Common myeloid progenitor, CD34-positive (primary cell): ENCODE measurements around the gene EXTL2. TPM values are rescaled to one million over a fixed set of nuclear protein-coding genes. Genes with fewer than 3 reads are reported as not detected.

Experiments used
- CTCF ChIA-PET: fragments of 350-600 bp; sonication (Branson Sonifier 250); formaldehyde crosslinking; loops from one replicate; lab custom pipeline; 2021; ENCODE audit warnings: antibody characterized with exemption; lab: Charles Lee
- POLR2A ChIA-PET: fragments of 350-600 bp; sonication (Branson Sonifier 250); formaldehyde crosslinking; loops from one replicate; lab custom pipeline; 2021; ENCODE audit warnings: antibody characterized with exemption; lab: Charles Lee
- DNase-seq, 3 donors: peaks; one replicate each; pipeline versions ENCODE4 v3.0.0 to v3.0.0-alpha.2; 2013
- H3K27ac ChIP-seq, 2 experiments: 1 replicate in 1 of 2; 2 replicates in 1 of 2; pipeline ENCODE4 v1.7.0; 2013; ENCODE audit warnings: inconsistent platforms in 2 of 2, low read length in 2 of 2, mild to moderate bottlenecking in 2 of 2, low read depth in 1 of 2, moderate library complexity in 1 of 2; ENCODE audit not compliant: severe bottlenecking in 2 of 2, insufficient read depth in 1 of 2, poor library complexity in 1 of 2
- H3K27me3 ChIP-seq, 5 experiments: replicated peaks in 2 of 5; 1 replicate in 3 of 5; 2 replicates in 2 of 5; pipeline versions ENCODE4 v1.6.1 to v1.7.0; 2013; ENCODE audit warnings: low read length in 4 of 5, mild to moderate bottlenecking in 2 of 5, moderate library complexity in 2 of 5, inconsistent platforms in 1 of 5; ENCODE audit not compliant: insufficient read depth in 5 of 5, control insufficient read depth in 4 of 5
- H3K36me3 ChIP-seq, 4 experiments: 1 replicate in 2 of 4; 2 replicates in 2 of 4; pipeline versions ENCODE4 v1.6.1 to v1.7.0; 2013; ENCODE audit warnings: low read length in 3 of 4, control low read depth in 1 of 4, mild to moderate bottlenecking in 1 of 4; ENCODE audit not compliant: control insufficient read depth in 4 of 4, insufficient read depth in 4 of 4
- H3K4me1 ChIP-seq, 4 experiments: 1 replicate in 3 of 4; 2 replicates in 1 of 4; pipeline versions ENCODE4 v1.6.1 to v1.7.1; 2013; ENCODE audit warnings: low read length in 3 of 4, mild to moderate bottlenecking in 3 of 4, control low read depth in 1 of 4, inconsistent platforms in 1 of 4, moderate library complexity in 1 of 4; ENCODE audit not compliant: control insufficient read depth in 4 of 4, insufficient read depth in 4 of 4; ENCODE audit errors: control extremely low read depth in 1 of 4
- H3K4me3 ChIP-seq, 7 experiments: 1 replicate in 4 of 7; 2 replicates in 3 of 7; pipeline versions ENCODE4 v1.5.1 to v1.7.0; 2013; ENCODE audit warnings: mild to moderate bottlenecking in 7 of 7, low read length in 6 of 7, moderate library complexity in 6 of 7, inconsistent platforms in 2 of 7, low read depth in 2 of 7, control low read depth in 1 of 7; ENCODE audit not compliant: insufficient read depth in 4 of 7, control insufficient read depth in 1 of 7; ENCODE audit errors: extremely low read depth in 1 of 7
- H3K9me3 ChIP-seq, 5 experiments: 1 replicate in 4 of 5; 2 replicates in 1 of 5; pipeline versions ENCODE4 v1.6.1 to v1.7.1; 2013; ENCODE audit warnings: low read length in 4 of 5, mild to moderate bottlenecking in 2 of 5, inconsistent platforms in 1 of 5, low read depth in 1 of 5, moderate library complexity in 1 of 5; ENCODE audit not compliant: control insufficient read depth in 4 of 5, insufficient read depth in 2 of 5; ENCODE audit errors: control extremely low read depth in 1 of 5
- WGBS: methylation state at CpG from one replicate; pipeline ENCODE4 v1.1.5; 2013; ENCODE audit not compliant: insufficient coverage; 5-methylcytosine and 5-hydroxymethylcytosine counted together
- polyA plus RNA-seq: library from polyadenylated mRNA; unstranded; fragments of 120-200 nt; gene quantifications from one replicate; pipeline ENCODE4 v1.2.1, GENCODE V29; 2013

The EXTL2 gene, protein sequence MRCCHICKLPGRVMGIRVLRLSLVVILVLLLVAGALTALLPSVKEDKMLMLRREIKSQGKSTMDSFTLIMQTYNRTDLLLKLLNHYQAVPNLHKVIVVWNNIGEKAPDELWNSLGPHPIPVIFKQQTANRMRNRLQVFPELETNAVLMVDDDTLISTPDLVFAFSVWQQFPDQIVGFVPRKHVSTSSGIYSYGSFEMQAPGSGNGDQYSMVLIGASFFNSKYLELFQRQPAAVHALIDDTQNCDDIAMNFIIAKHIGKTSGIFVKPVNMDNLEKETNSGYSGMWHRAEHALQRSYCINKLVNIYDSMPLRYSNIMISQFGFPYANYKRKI
- 27.5 TPM for polyA plus RNA-seq

DNA sequence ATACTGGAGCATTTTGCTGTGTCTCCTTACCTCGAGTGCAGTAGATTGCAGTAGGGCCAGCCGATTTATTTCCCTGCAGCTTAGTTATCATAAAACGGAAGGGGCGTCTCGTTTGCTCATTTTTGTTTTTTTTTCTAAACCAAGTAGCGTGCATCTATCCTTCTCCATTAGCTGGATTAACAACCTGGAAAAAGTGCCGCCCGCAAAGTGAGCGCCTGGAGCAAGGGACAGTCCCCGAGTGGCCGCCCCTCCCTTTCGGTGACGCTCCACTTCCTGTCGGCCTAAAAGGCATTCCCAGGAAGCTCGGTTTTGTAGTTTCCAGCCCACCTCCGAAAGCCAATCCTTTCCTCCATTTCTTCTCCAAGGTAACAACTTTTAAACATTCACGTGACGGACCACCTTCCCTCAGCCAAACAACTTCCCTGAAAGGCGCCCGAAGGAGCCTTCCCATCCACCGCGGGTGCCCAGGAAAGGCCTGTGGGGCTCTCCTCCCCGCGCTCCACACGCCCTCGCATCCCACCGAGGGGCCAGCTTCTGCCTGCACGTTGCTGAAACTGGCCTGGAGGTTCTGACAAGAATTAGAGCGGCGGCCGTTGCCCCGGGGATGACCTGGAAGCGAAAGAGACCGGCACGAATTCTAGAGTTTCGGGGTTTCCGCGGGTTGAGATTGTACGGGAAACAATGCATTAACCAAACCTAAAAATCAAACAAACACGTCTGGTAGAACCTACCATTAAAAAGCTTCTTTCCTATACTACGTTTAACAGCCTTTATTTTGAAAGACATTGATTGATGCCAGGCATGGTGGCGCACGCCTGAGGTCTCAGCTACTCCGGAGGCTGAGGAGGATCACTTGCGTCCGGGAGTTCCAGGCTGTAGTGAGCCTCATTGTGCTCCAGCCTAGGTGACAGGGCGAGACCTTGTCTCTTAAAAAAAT lies at the start of gene EXTL2:
Gene EXTL2 (minus strand): TSS at position 240 of the 937 bp plus-strand sequence. CDS start 6,085 bp downstream, outside the sequence.
- ChIA-PET CTCF (interaction anchor here (1.0 to 1.7 kb wide), 4 partner anchors 9 to 543 kb away, joined by 3 to 7 read pairs (median 5); partner anchors contain the start of gene CDC14A), POLR2A (interaction anchor here (0.6 to 1.4 kb wide), 3 partner anchors 9 to 14 kb away, joined by 4 to 6 read pairs (median 5); no protein-coding TSS in a partner anchor)
- DNase-seq: peak; percentile 53 to 79 (median 71)
- Histone ChIP-seq H3K4me1 (peaks cover 3 to 43% (median 29%) of the 10 kb centered on the region in 4 experiments), H3K36me3 (peaks cover 2 to 14% (median 9%) of the 10 kb centered on the region in 4 experiments), H3K27me3 (no peaks in the 10 kb centered on the region), H3K27ac (peak within 1 kb of the TSS; percentile 74 to 96), H3K4me3 (peak within 1 kb of the TSS; percentile 77 to 99 (median 94)), H3K9me3 (peaks cover 0 to 8% (median 6%) of the 10 kb centered on the region in 5 experiments)
- WGBS: 0% methylated on average over 37 of the region's 47 CpGs

DNA sequence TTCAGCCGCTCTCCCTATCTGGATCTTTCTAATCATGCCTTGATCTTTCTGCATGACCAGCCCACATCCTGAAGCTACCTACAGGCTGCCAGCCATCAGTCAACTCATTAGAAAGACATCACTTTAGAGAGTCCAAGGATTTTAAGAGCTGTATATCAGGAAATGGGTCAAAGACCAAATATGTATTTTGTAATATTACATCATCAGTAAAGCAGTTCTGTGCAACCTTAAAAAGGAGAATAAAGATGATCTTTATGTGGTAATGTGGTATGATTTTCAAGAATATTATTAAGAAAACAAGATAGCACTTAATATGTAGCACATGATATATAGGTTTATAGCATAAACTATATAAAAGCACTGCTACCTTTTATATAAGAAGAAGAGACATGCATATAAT lies 48.9 kb upstream of the EXTL2 start:
- Histone ChIP-seq H3K4me1 (no peaks in the 10 kb centered on the region), H3K4me3 (no peak overlapping the region), H3K27me3 (no peaks in the 10 kb centered on the region), H3K9me3 (peaks cover 0 to 2% (median 0%) of the 10 kb centered on the region in 5 experiments), H3K27ac (no peak overlapping the region), H3K36me3 (peaks cover 9 to 31% (median 17%) of the 10 kb centered on the region in 4 experiments)
- CTCF ChIA-PET: interaction anchor here (1.1 to 1.8 kb wide), 2 partner anchors 14 to 68 kb away, joined by 3 to 5 read pairs; no protein-coding TSS in a partner anchor
- no peak for DNase-seq
- POLR2A ChIA-PET: interaction anchor here (0.6 kb wide), 1 partner anchor 308 kb away, joined by 4 read pairs; no protein-coding TSS in a partner anchor
- no CpG with 5 or more reads among the region's 1 CpG for WGBS

DNA sequence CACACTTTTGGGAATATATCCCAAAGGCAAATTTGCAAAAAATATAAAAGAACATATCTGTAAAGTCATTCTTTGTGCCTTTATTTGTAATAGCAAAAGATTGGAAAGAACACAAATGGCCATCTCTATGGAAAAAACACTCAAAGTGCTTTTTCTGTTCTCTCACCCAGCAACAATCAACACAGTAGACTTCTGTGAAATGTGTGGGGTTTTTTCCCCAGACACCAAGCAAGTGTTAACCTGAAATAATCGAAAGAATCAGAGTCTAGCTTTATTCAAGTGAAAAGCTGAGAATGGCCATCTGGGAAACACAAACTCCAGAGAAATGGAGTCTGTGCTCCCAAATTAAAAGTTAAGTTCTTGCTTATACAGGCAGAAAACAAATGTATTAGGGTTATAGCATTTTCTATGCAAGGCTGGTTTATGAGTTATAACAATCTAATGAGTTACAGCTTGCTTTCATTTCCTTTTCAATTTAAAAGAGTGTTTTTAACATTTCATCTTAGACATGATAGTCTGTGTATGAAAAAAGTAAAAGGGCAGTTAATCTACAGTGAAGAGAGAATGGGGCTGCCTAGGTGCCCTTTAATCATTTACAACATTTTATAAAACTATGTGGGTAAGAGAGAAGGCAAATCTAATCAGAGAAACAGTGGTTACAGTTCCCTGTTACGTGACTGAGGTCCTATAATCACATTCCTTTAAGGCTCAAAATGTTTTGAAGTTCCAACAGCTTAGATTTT lies 47.8 kb upstream of the EXTL2 start:
- 100% methylated on average over 1 of the region's 2 CpGs for WGBS
- H3K9me3 ChIP-seq: peaks cover 0 to 4% (median 2%) of the 10 kb centered on the region in 5 experiments
- POLR2A ChIA-PET: no interaction called here

DNA sequence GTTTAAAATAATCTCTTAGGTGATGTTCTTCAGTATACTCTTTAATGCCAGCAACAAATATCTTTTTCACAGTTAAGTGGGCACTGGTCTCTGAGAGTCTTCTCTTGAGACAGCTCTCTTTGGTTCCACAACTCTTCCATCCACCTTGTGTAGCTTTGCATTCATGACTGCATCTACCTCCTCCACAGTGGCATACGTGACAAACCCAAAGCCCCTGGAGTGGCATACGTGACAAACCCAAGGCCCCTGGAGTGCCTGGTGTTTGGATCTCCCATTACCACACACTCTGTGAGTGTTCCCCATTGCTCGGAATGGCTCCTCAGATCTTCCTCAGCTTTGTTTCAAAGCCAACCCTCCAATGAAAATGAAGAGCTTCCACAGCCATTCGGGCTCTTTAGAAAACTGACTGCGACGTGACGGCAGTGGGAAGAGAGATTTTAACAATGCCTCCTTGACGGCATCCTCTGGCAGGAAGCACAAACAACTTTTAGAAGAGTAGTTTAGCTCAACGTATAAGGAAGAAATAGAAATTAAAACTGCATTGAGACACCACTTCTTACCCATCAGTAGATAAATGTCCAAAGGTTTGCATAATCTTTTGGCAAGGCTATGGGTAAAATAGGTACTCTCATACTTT lies 47.1 kb upstream of the EXTL2 start:
- H3K36me3 ChIP-seq: peaks cover 7 to 44% (median 23%) of the 10 kb centered on the region in 4 experiments
- DNase-seq: no peak
- 100% methylated on average over 3 of the region's 9 CpGs for WGBS
- ChIA-PET POLR2A (no interaction called here), CTCF (interaction anchor here (1.2 to 1.8 kb wide), 3 partner anchors 9 to 19 kb away, joined by 5 read pairs; no protein-coding TSS in a partner anchor)
- no peaks in the 10 kb centered on the region for H3K27me3 ChIP-seq
- H3K4me1 ChIP-seq: no peaks in the 10 kb centered on the region
- peaks cover 0 to 4% (median 0%) of the 10 kb centered on the region in 5 experiments for H3K9me3 ChIP-seq
- no peak overlapping the region for H3K27ac ChIP-seq
- H3K4me3 ChIP-seq: no peak overlapping the region

More for the DNA sequence above, 47.8 kb upstream of the EXTL2 start:
- Histone ChIP-seq H3K27ac (no peak overlapping the region), H3K27me3 (no peaks in the 10 kb centered on the region), H3K36me3 (peaks cover 7 to 38% (median 22%) of the 10 kb centered on the region in 4 experiments), H3K4me3 (no peak overlapping the region), H3K4me1 (no peaks in the 10 kb centered on the region)
- CTCF ChIA-PET: interaction anchor here (0.8 to 1.8 kb wide), 4 partner anchors 10 to 346 kb away, joined by 4 to 5 read pairs (median 5); no protein-coding TSS in a partner anchor
- no peak for DNase-seq

DNA sequence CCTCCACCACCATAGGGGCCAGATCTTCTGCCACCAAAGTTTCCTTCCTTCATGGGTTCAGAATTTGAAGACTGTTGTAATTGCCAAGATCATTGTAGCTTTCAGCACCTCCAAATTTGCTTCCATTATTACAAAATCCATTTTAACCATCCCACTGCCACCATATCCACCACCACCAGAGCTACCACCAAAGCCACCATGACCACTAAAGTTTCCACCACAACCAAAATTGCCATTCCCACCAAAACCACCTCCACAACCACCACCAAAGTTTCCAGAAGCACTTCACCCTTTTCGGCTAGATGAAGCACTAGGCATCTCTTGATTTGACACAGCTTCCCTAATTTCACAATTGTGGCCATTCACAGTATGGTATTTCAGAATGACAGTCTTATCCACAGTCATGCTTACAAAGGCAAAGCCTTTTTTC lies 46.5 kb upstream of the EXTL2 start:
- peaks cover 11 to 50% (median 24%) of the 10 kb centered on the region in 4 experiments for H3K36me3 ChIP-seq
- H3K4me3 ChIP-seq: no peak overlapping the region
- ChIA-PET POLR2A (no interaction called here), CTCF (interaction anchor here (1.2 to 1.8 kb wide), 2 partner anchors 8 to 19 kb away, joined by 5 read pairs; no protein-coding TSS in a partner anchor)
- no peaks in the 10 kb centered on the region for H3K27me3 ChIP-seq
- H3K9me3 ChIP-seq: peaks cover 0 to 4% (median 0%) of the 10 kb centered on the region in 5 experiments
- H3K4me1 ChIP-seq: no peaks in the 10 kb centered on the region
- DNase-seq: no peak
- WGBS: 100% methylated on average over 1 of the region's 1 CpG
- H3K27ac ChIP-seq: no peak overlapping the region
